Measurements from ENCODE around the gene EXOC5. TPM values are rescaled to one million over a fixed set of nuclear protein-coding genes. Genes with fewer than 3 reads are reported as not detected.
A peak's percentile ranks its signal among the peaks of the same experiment; 100 is the strongest.

The EXOC5 gene
- total RNA-seq, 1 experiment from 2014 or later: 80.4 TPM

- TF ChIP-seq PRDM15 (CRISPR knock-in tag; IDR thresholded peaks at IDR 0.05) (peak; percentile 83), ERG (CRISPR knock-in tag; IDR thresholded peaks at IDR 0.05) (no peak), USF1 (CRISPR knock-in tag; IDR thresholded peaks at IDR 0.05) (peak; percentile 42; the same call in 1 of the 2 replicates), CDX4 (CRISPR knock-in tag; IDR thresholded peaks at IDR 0.05; ENCODE audit: borderline replicate concordance) (no peak), EMX1 (CRISPR knock-in tag; IDR thresholded peaks at IDR 0.05) (no peak), ZBTB21 (CRISPR knock-in tag; IDR thresholded peaks at IDR 0.05; ENCODE audit: borderline replicate concordance) (no peak), ZNF281 (CRISPR knock-in tag; IDR thresholded peaks at IDR 0.05) (no peak; the same call in 1 of the 2 replicates), GRHL2 (CRISPR knock-in tag; IDR thresholded peaks at IDR 0.05; ENCODE audit: insufficient replicate concordance, severe bottlenecking) (no peak), TEAD4 (CRISPR knock-in tag; IDR thresholded peaks at IDR 0.05) (0 out of 2 replicates have a peak, but pooled peaks have one; percentile 15), KAT7 (CRISPR knock-in tag; IDR thresholded peaks at IDR 0.05; ENCODE audit: borderline replicate concordance) (0 out of 2 replicates have a peak, but pooled peaks have one; percentile 55), ZNF219 (CRISPR knock-in tag; IDR thresholded peaks at IDR 0.05; ENCODE audit: borderline replicate concordance) (no peak), RELA (CRISPR knock-in tag; IDR thresholded peaks at IDR 0.05; ENCODE audit: borderline replicate concordance) (no peak), SOX15 (CRISPR knock-in tag; IDR thresholded peaks at IDR 0.05) (no peak), MYBL2 (CRISPR knock-in tag; IDR thresholded peaks at IDR 0.05) (peak; percentile 22; the same call in 1 of the 2 replicates), NR1H2 (CRISPR knock-in tag; IDR thresholded peaks at IDR 0.05) (no peak), ZMAT4 (CRISPR knock-in tag; IDR thresholded peaks at IDR 0.05) (no peak), PREB (CRISPR knock-in tag; IDR thresholded peaks at IDR 0.05; ENCODE audit: borderline replicate concordance) (no peak), ZNF425 (CRISPR knock-in tag; conservative IDR thresholded peaks at IDR 0.05) (no peak), IRF2 (CRISPR knock-in tag; IDR thresholded peaks at IDR 0.05; ENCODE audit: borderline replicate concordance, low read depth) (no peak), SMAD4 (CRISPR knock-in tag; IDR thresholded peaks at IDR 0.05) (no peak), SMAD3 (CRISPR knock-in tag; IDR thresholded peaks at IDR 0.05; ENCODE audit: borderline replicate concordance) (peak; percentile 74; the same call in 1 of the 2 replicates), ZBTB43 (CRISPR knock-in tag; IDR thresholded peaks at IDR 0.05) (0 out of 2 replicates have a peak, but pooled peaks have one; percentile 33), TEAD1 (CRISPR knock-in tag; IDR thresholded peaks at IDR 0.05) (peak; percentile 29; the same call in 1 of the 2 replicates)
These were observed at the start of gene EXOC5, which contains the start of gene AP5M1 (continued) for GRCh38 chr14:57268161-57269069.
